GM23248 (cell line): Measurements from ENCODE around the gene SPATA4.

ENCODE experiments used
- EZH2 ChIP-seq: fragments of 200-600 bp; sonication (generic); IDR thresholded peaks from 2 replicates; pipeline ENCODE4 v1.6.1; 2018; ENCODE audit warnings: antibody characterized with exemption, mild to moderate bottlenecking; ENCODE audit not compliant: insufficient read depth, poor library complexity, severe bottlenecking
- EZH2phosphoT487 ChIP-seq: fragments of 200-600 bp; sonication (generic); IDR thresholded peaks from 2 replicates; pipeline ENCODE4 v1.6.1; 2018; ENCODE audit warnings: antibody characterized with exemption, moderate library complexity, mild to moderate bottlenecking, low read depth; ENCODE audit not compliant: insufficient read depth

GRCh38 chr4:176198316-176198903 lies 3.0 kb upstream of the SPATA4 start:
- TF ChIP-seq EZH2 (no peak), EZH2phosphoT487 (no peak)
